ENCODE results near the gene SNX9. TPM values are rescaled to one million over a fixed set of nuclear protein-coding genes. Genes with fewer than 3 reads are reported as not detected.

Gene SNX9
- total and polyA plus RNA-seq, 5 donors from 2014 or later: 16.4 to 31.6 (median 21.0) TPM

DNA sequence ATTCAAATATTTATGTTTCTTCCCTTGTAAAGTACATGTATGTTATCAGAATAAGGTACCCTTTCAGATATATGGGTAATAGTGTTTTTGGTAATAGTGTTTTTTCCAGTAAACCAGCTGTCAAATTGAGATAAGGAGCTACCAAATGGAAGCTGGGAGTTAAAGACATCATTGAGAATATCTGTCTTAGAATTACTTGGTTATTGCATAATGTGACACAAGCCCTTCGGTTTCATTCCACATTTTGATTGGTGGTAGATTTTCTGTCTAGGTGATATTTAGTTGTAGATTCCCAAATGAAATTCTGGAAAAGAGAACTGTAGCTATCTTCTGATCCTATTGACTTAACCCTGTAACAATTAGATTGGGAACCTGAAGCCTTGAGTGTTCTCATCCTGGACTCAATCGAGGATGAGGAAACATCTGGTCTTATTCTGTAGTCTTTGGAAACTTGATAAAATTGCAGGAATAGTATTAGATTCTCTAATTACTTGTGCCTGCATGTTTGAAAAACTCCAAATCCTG is 83.6 kb downstream of the SNX9 start:
- Mint-ChIP-seq H3K4me3 (no peak overlapping the region), H3K4me1 (peaks cover 0 to 5% (median 3%) of the 10 kb centered on the region in 4 donors), H3K27ac (peak overlapping the region in 1 of 3 donors; percentile 84), H3K27me3 (no peaks in the 10 kb centered on the region), H3K9me3 (no peaks in the 10 kb centered on the region), H3K36me3 (peaks cover 60% of the 10 kb centered on the region)
- H3K27me3 ChIP-seq (ENCODE audit: control insufficient read depth, insufficient read depth, low read length): no peaks in the 10 kb centered on the region
- H3K9me3 ChIP-seq (ENCODE audit: control insufficient read depth in 2 of 2, low read length in 2 of 2): no peaks in the 10 kb centered on the region
- H3K27ac ChIP-seq (ENCODE audit: insufficient read depth, low read length, poor library complexity, severe bottlenecking): no peak overlapping the region
- H3K4me1 ChIP-seq (ENCODE audit: control insufficient read depth, insufficient read depth, low read length, poor library complexity, severe bottlenecking): no peaks in the 10 kb centered on the region
- H3K36me3 ChIP-seq (ENCODE audit: control insufficient read depth, insufficient read depth, low read length): peaks cover 55% of the 10 kb centered on the region
- DNase-seq (no peak), ATAC-seq (ENCODE audit: low read depth in 2 of 2) (no peak)
- H3K4me3 ChIP-seq (ENCODE audit: low read depth, low read length): no peak overlapping the region

DNA sequence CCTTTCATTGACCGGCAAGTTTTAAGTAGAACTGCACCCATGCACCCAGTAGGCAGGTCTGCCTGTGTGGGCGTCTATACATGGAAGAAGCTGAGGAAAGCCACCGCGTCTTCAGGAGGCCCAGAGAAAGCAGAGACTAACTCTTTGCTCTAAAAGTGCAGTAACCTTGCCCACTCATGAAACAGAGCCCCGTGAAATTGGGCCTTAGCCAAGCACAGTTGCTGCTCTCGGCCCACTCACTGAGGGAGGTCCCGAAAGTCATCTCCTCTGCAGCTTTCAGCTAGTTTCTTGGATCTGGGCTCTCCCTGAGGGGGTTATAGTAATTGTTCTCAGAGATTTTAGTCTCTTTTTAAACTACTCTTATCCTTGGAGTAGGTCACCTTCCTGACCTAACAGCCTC is 84.6 kb downstream of the SNX9 start:
- Histone ChIP-seq H3K27ac (ENCODE audit: insufficient read depth, low read length, poor library complexity, severe bottlenecking) (no peak overlapping the region), H3K4me3 (ENCODE audit: low read depth, low read length) (no peak overlapping the region), H3K27me3 (ENCODE audit: control insufficient read depth, insufficient read depth, low read length) (no peaks in the 10 kb centered on the region), H3K4me1 (ENCODE audit: control insufficient read depth, insufficient read depth, low read length, poor library complexity, severe bottlenecking) (no peaks in the 10 kb centered on the region), H3K36me3 (ENCODE audit: control insufficient read depth, insufficient read depth, low read length) (peaks cover 54% of the 10 kb centered on the region), H3K9me3 (ENCODE audit: control insufficient read depth in 2 of 2, low read length in 2 of 2) (no peaks in the 10 kb centered on the region)
- Mint-ChIP-seq H3K36me3 (peaks cover 59% of the 10 kb centered on the region), H3K27me3 (no peaks in the 10 kb centered on the region), H3K27ac (peak overlapping the region in 2 of 3 donors; percentile 65 to 70), H3K9me3 (no peaks in the 10 kb centered on the region), H3K4me1 (peaks cover 0 to 5% (median 3%) of the 10 kb centered on the region in 4 donors), H3K4me3 (no peak overlapping the region)
- no peak for ATAC-seq (ENCODE audit: low read depth in 2 of 2)
- no peak for DNase-seq

DNA sequence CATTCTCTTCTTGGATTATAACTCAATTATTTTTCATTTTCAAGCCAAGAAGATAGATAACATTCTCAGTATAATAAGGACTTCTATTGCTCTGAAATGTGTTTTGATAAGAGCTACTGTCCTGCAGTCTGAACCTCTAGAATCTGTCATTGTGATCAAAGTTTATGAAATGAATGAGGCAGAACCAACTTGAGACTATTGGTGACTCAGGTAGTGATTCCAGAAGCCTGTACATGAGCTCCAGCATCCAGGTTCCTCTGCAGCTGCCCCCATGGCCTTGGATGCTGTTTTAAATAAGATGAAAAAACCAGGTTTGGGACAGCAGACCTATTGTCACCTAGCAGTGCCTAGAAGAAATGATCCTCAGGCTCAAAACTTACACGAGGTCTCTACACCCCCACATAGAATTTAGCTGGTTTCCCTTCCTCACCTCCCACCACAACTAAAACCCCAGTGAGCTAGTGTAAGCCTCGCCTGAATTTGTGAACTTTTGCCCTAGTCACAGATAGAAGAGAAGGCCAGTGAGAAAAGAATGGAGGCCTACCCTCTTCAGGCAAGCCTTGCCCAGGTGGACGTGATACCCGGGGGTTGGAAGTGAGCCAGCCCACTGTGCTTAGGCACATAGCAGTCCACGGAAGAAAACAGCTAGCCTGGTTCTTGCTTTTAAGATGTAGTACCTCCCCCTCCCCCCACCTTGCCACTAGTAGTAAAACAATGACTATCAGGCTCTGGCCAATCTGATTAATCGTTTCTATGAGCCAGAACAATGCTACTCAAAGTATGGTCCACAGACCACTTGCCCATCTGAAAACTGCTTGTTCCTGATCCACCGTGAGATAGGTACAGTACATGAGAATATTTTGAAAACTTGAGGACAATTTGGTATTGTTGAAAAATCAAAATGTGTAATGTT is 85.6 kb downstream of the SNX9 start:
- no peak overlapping the region for H3K27ac ChIP-seq (ENCODE audit: insufficient read depth, low read length, poor library complexity, severe bottlenecking)
- H3K9me3 Mint-ChIP-seq: no peaks in the 10 kb centered on the region

DNA sequence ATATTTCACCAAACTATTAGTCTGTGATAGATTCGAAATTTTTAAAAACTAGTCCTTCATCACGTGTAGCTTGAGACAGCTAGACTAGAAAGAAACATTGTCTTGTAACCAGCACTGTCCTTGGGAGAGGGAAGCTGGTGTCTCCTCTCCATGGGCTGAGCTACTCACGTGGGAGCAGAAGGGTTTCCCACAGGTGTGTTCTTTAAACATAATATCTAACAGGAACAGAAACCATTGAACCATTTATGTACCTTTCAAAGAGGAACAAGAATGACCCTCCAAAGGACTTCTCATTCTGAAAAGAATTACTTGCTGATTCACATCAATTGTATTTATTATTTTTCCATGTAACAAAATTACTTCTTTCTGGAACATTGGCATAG is 86.2 kb downstream of the SNX9 start:
- ATAC-seq (ENCODE audit: low read depth in 2 of 2) (no peak), DNase-seq (no peak)
- H3K4me3 ChIP-seq (ENCODE audit: low read depth, low read length): no peak overlapping the region
- Mint-ChIP-seq H3K27ac (peak overlapping the region; percentile 23 to 70 (median 65)), H3K27me3 (no peaks in the 10 kb centered on the region), H3K4me1 (peaks cover 0 to 5% (median 3%) of the 10 kb centered on the region in 4 donors), H3K4me3 (no peak overlapping the region), H3K36me3 (peaks cover 60% of the 10 kb centered on the region), H3K9me3 (no peaks in the 10 kb centered on the region)
- peaks cover 58% of the 10 kb centered on the region for H3K36me3 ChIP-seq (ENCODE audit: control insufficient read depth, insufficient read depth, low read length)
- H3K9me3 ChIP-seq (ENCODE audit: control insufficient read depth in 2 of 2, low read length in 2 of 2): no peaks in the 10 kb centered on the region
- H3K4me1 ChIP-seq (ENCODE audit: control insufficient read depth, insufficient read depth, low read length, poor library complexity, severe bottlenecking): no peaks in the 10 kb centered on the region
- no peaks in the 10 kb centered on the region for H3K27me3 ChIP-seq (ENCODE audit: control insufficient read depth, insufficient read depth, low read length)
- H3K27ac ChIP-seq (ENCODE audit: insufficient read depth, low read length, poor library complexity, severe bottlenecking): no peak overlapping the region

More for the DNA sequence above, 85.6 kb downstream of the SNX9 start:
- H3K36me3 ChIP-seq (ENCODE audit: control insufficient read depth, insufficient read depth, low read length): peaks cover 54% of the 10 kb centered on the region
- ATAC-seq (ENCODE audit: low read depth in 2 of 2) (no peak), DNase-seq (no peak)
- no peak overlapping the region for H3K4me3 ChIP-seq (ENCODE audit: low read depth, low read length)
- H3K4me1 ChIP-seq (ENCODE audit: control insufficient read depth, insufficient read depth, low read length, poor library complexity, severe bottlenecking): no peaks in the 10 kb centered on the region
- Mint-ChIP-seq H3K36me3 (peaks cover 57% of the 10 kb centered on the region), H3K4me1 (peaks cover 0 to 5% (median 3%) of the 10 kb centered on the region in 4 donors), H3K4me3 (no peak overlapping the region), H3K27me3 (no peaks in the 10 kb centered on the region), H3K27ac (peak overlapping the region; percentile 23 to 70 (median 65))
- H3K27me3 ChIP-seq (ENCODE audit: control insufficient read depth, insufficient read depth, low read length): no peaks in the 10 kb centered on the region
- no peaks in the 10 kb centered on the region for H3K9me3 ChIP-seq (ENCODE audit: control insufficient read depth in 2 of 2, low read length in 2 of 2)

DNA sequence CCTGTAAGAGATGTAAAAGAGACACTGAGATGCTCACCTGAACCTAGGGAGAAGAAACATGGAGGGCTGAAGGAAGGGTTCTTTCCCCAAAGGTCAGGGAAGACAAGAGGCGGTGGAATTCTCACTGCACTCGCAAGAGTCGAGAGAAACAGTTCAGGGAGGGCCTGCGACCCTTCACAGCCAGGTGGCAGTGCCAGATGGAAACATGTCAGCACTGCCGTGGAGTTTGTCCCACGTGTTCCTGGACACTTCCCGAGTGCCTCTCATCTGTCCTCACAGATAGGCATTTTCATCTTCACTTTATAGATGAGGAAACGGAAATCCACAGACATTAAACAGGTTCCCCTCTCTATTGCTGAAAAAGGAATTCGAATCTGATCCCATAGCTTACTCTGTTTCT is 88.2 kb downstream of the SNX9 start:
- H3K36me3 ChIP-seq (ENCODE audit: control insufficient read depth, insufficient read depth, low read length): peaks cover 50% of the 10 kb centered on the region
- no peak overlapping the region for H3K4me3 Mint-ChIP-seq

DNA sequence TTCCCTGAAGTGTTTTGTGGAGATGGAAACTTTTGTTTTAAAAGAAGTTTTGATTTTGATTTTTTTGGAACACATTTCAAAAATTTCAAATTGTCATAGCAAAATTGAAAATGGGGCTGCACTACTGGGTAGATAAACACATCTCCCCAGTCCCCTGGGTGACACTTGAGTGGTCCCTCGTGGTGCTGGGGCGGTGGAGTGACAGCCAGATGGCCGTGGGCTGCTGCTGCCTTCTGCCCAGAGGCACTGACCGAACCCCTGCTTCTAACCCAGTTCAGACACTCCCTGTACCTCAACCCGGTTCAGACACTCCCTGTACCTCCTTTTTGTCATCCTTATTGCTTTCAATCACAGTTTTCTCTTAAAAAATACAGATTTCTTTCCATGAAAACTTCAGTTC is 88.7 kb downstream of the SNX9 start:
- ATAC-seq (ENCODE audit: low read depth in 2 of 2) (no peak), DNase-seq (no peak)
- no peaks in the 10 kb centered on the region for H3K27me3 Mint-ChIP-seq
- H3K27me3 ChIP-seq (ENCODE audit: control insufficient read depth, insufficient read depth, low read length): no peaks in the 10 kb centered on the region
- H3K4me3 Mint-ChIP-seq: no peak overlapping the region
- no peak overlapping the region for H3K4me3 ChIP-seq (ENCODE audit: low read depth, low read length)
- peaks cover 53% of the 10 kb centered on the region for H3K36me3 Mint-ChIP-seq
- H3K9me3 ChIP-seq (ENCODE audit: control insufficient read depth in 2 of 2, low read length in 2 of 2): no peaks in the 10 kb centered on the region
- peaks cover 46% of the 10 kb centered on the region for H3K36me3 ChIP-seq (ENCODE audit: control insufficient read depth, insufficient read depth, low read length)
- no peak overlapping the region for H3K27ac Mint-ChIP-seq
- no peak overlapping the region for H3K27ac ChIP-seq (ENCODE audit: insufficient read depth, low read length, poor library complexity, severe bottlenecking)
- no peaks in the 10 kb centered on the region for H3K4me1 ChIP-seq (ENCODE audit: control insufficient read depth, insufficient read depth, low read length, poor library complexity, severe bottlenecking)
- H3K4me1 Mint-ChIP-seq: peaks cover 0 to 6% (median 4%) of the 10 kb centered on the region in 4 donors
- H3K9me3 Mint-ChIP-seq: no peaks in the 10 kb centered on the region

More for the DNA sequence above, 88.2 kb downstream of the SNX9 start:
- Mint-ChIP-seq H3K27ac (no peak overlapping the region), H3K36me3 (peaks cover 52% of the 10 kb centered on the region), H3K27me3 (no peaks in the 10 kb centered on the region), H3K9me3 (no peaks in the 10 kb centered on the region), H3K4me1 (peaks cover under 1 to 4% (median 3%) of the 10 kb centered on the region in 4 donors)
- no peak overlapping the region for H3K4me3 ChIP-seq (ENCODE audit: low read depth, low read length)
- H3K9me3 ChIP-seq (ENCODE audit: control insufficient read depth in 2 of 2, low read length in 2 of 2): no peaks in the 10 kb centered on the region
- H3K4me1 ChIP-seq (ENCODE audit: control insufficient read depth, insufficient read depth, low read length, poor library complexity, severe bottlenecking): no peaks in the 10 kb centered on the region
- no peak for ATAC-seq (ENCODE audit: low read depth in 2 of 2)
- no peak for DNase-seq
- no peaks in the 10 kb centered on the region for H3K27me3 ChIP-seq (ENCODE audit: control insufficient read depth, insufficient read depth, low read length)
- H3K27ac ChIP-seq (ENCODE audit: insufficient read depth, low read length, poor library complexity, severe bottlenecking): no peak overlapping the region

DNA sequence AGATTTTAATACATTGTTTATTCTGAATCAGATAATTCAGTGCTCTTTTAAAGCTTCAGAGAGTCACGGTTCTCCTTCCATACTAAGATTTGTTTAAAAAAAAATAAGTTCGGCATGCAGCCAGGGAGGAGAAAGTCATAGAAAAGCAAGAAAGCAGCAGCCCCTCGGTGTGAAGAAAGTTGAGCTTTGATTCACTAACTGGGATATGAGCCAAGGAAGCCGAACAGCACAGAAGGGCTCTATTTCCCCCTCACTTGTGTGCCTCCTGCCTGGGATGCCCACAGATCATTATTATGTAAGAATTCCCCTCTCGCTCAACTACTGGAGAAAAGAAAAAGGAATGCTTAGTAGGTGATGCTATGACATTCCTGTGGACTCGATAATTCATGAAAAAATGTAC is 89.3 kb downstream of the SNX9 start:
- ATAC-seq (ENCODE audit: low read depth in 2 of 2) (no peak), DNase-seq (no peak)
- Mint-ChIP-seq H3K27me3 (no peaks in the 10 kb centered on the region), H3K4me3 (no peak overlapping the region), H3K27ac (no peak overlapping the region), H3K36me3 (peaks cover 57% of the 10 kb centered on the region), H3K4me1 (peaks cover 0 to 8% (median 5%) of the 10 kb centered on the region in 4 donors), H3K9me3 (no peaks in the 10 kb centered on the region)
- no peak overlapping the region for H3K4me3 ChIP-seq (ENCODE audit: low read depth, low read length)
- H3K27ac ChIP-seq (ENCODE audit: insufficient read depth, low read length, poor library complexity, severe bottlenecking): no peak overlapping the region
- H3K4me1 ChIP-seq (ENCODE audit: control insufficient read depth, insufficient read depth, low read length, poor library complexity, severe bottlenecking): no peaks in the 10 kb centered on the region
- H3K36me3 ChIP-seq (ENCODE audit: control insufficient read depth, insufficient read depth, low read length): peaks cover 46% of the 10 kb centered on the region
- no peaks in the 10 kb centered on the region for H3K27me3 ChIP-seq (ENCODE audit: control insufficient read depth, insufficient read depth, low read length)
- H3K9me3 ChIP-seq (ENCODE audit: control insufficient read depth in 2 of 2, low read length in 2 of 2): no peaks in the 10 kb centered on the region

All from CD4-positive, CD25-positive, alpha-beta regulatory T cell (primary cell).